GM19455 (cell line): Measurements from ENCODE around the gene ENTPD7.
A peak's percentile ranks its signal among the peaks of the same experiment; 100 is the strongest.
"Not testable (repeated sequence)": the region's sequence is repeated elsewhere in the genome, so short reads cannot be mapped to it uniquely, and the experiment has no call there.

Experiments used
- ATAC-seq: cut with Tn5 transposase; IDR thresholded peaks from one replicate; pipeline ENCODE4 v1.9.1; 2021; ENCODE audit not compliant: unreplicated experiment

Gene ENTPD7

GRCh38 chr10:99682752-99683151 lies 23.4 kb downstream of the ENTPD7 start:
- ATAC-seq = no peak

- ATAC-seq = no peak
These were observed 26.3 kb downstream of the ENTPD7 start for GRCh38 chr10:99685597-99685967.

- ATAC-seq = no peak
These were observed 30.2 kb downstream of the ENTPD7 start for GRCh38 chr10:99689461-99689860.

- no peak for ATAC-seq
These were observed 34.7 kb downstream of the ENTPD7 start for GRCh38 chr10:99693933-99694583.

- ATAC-seq = no peak
These were observed 36.5 kb downstream of the ENTPD7 start for GRCh38 chr10:99695761-99696160.

GRCh38 chr10:99698504-99699080 lies 39.3 kb downstream of the ENTPD7 start:
- no peak for ATAC-seq

GRCh38 chr10:99700649-99701048 lies 41.3 kb downstream of the ENTPD7 start:
- ATAC-seq = no peak

GRCh38 chr10:99708428-99709012 lies 49.2 kb downstream of the ENTPD7 start:
- no peak for ATAC-seq

GRCh38 chr10:99709480-99710229 lies 50.3 kb downstream of the ENTPD7 start:
- peak; percentile 62 for ATAC-seq

GRCh38 chr10:99711129-99711719 lies 51.9 kb downstream of the ENTPD7 start:
- no peak for ATAC-seq

- ATAC-seq = no peak
These were observed 55.1 kb downstream of the ENTPD7 start for GRCh38 chr10:99714446-99714845.

- ATAC-seq = no peak
These were observed 61.1 kb downstream of the ENTPD7 start for GRCh38 chr10:99720387-99720786.

- ATAC-seq = no peak
These were observed 70.7 kb downstream of the ENTPD7 start for GRCh38 chr10:99730026-99730425.

GRCh38 chr10:99731306-99732032 lies 72.2 kb downstream of the ENTPD7 start:
- peak; percentile 32 for ATAC-seq

- ATAC-seq = peak; percentile 83
These were observed 72.9 kb downstream of the ENTPD7 start, which contains the start of the genes COX15 and CUTC for GRCh38 chr10:99732033-99732842. Gene COX15, minus strand, starts transcription at chr10:99732127. Its CDS starts 78 bp downstream, at chr10:99732049. Gene CUTC, plus strand, starts transcription at chr10:99732234. Its CDS starts 115 bp downstream, at chr10:99732349.

GRCh38 chr10:99733366-99733765 lies 74.1 kb downstream of the ENTPD7 start:
- ATAC-seq = no peak

GRCh38 chr10:99734111-99734510 lies 74.8 kb downstream of the ENTPD7 start:
- not testable (repeated sequence) for ATAC-seq

- no peak for ATAC-seq
These were observed 81.0 kb downstream of the ENTPD7 start for GRCh38 chr10:99740260-99740659.

GRCh38 chr10:99740933-99741559 lies 81.7 kb downstream of the ENTPD7 start:
- ATAC-seq = no peak
